ENCODE data around the gene IQSEC3.

GRCh38 chr12:220946-221550 lies 154.5 kb downstream of the IQSEC3 start:
- TF ChIP-seq CTCF (IDR thresholded peaks at IDR 0.05) (no peak), POLR2A (IDR thresholded peaks at IDR 0.05) (no peak), POLR2AphosphoS5 (IDR thresholded peaks at IDR 0.05) (no peak), EP300 (IDR thresholded peaks at IDR 0.05) (no peak)

All from upper lobe of left lung (tissue), 4 donors.